Adrenal gland (tissue), 12 donors: ENCODE data around the gene RSF1. TPM values are rescaled to one million over a fixed set of nuclear protein-coding genes. Genes with fewer than 3 reads are reported as not detected.

Experiments used
- DNase-seq, 7 donors: peaks; one replicate each; pipeline ENCODE4 v3.0.0-alpha.2; 2019 to 2020
- H3K27ac ChIP-seq, 5 donors: fragments of 200-600 bp; sonication (generic) in 4 of 5; 1 replicate in 3 of 5; 2 replicates in 2 of 5; pipeline versions ENCODE4 v1.5.1 to v1.8.0; 2016 to 2020; ENCODE audit warnings: mild to moderate bottlenecking in 1 of 5
- H3K27me3 ChIP-seq: fragments of 200-600 bp; 2 replicates; pipeline ENCODE4 v1.8.0; 2021
- H3K36me3 ChIP-seq, 2 donors: fragments of 200-600 bp; replicated peaks in 1 of 2; 1 replicate in 1 of 2; 2 replicates in 1 of 2; pipeline versions ENCODE4 v1.5.1 to v1.8.0; 2018 to 2022
- H3K4me1 ChIP-seq, 2 donors: fragments of 200-600 bp; replicated peaks in 1 of 2; 1 replicate in 1 of 2; 2 replicates in 1 of 2; pipeline versions ENCODE4 v1.5.1 to v1.8.0; 2018 to 2021
- H3K4me3 ChIP-seq, 4 donors: fragments of 200-600 bp; sonication (generic) in 3 of 4; one replicate each; pipeline ENCODE4 v1.5.1; 2016 to 2018
- H3K9me3 ChIP-seq, 3 donors: fragments of 200-600 bp; sonication (generic) in 1 of 3; replicated peaks in 1 of 3; 1 replicate in 2 of 3; 2 replicates in 1 of 3; pipeline versions ENCODE4 v1.5.1 to v1.8.0; 2016 to 2021
- POLR2A ChIP-seq, 2 donors: fragments of 450-650 bp; IDR thresholded peaks; one replicate each; pipeline ENCODE4 v1.6.1; 2017; ENCODE audit warnings: antibody characterized with exemption in 2 of 2, mild to moderate bottlenecking in 2 of 2, moderate library complexity in 1 of 2
- WGBS, 4 donors: extraction: QIAGEN DNeasy Blood & Tissue Kit in 2 of 4; methylation state at CpG; one replicate each; pipeline versions ENCODE4 v1.1.5 to v1.1.7; 2013 to 2017; 5-methylcytosine and 5-hydroxymethylcytosine counted together
- intact Hi-C, 2 donors: fragments of 100-400 bp; cut with DNase I; formaldehyde crosslinking; loops; one replicate each; pipeline versions ENCODE4 v1.14.1 to v1.15.0; 2022 to 2023
- polyA plus RNA-seq, 3 donors: library from polyadenylated mRNA; stranded (reverse); fragments of 200-250 nt in 2 of 3; fragments of 350-450 nt in 1 of 3; fragmentation: Illumina TruSeq in 1 of 3; extraction: RNeasy Lipid Tissue Mini Kit (QIAGEN cat#74804) in 1 of 3; gene quantifications; one replicate each; pipeline ENCODE4 v1.2.3, GENCODE V29; 2013 to 2014
- total RNA-seq, 9 donors: library from RNA; depleted of rRNA in 4 of 9; stranded (reverse); fragments of >200 nt in 4 of 9; fragments of 120-200 nt in 1 of 9; fragmentation: NEBNext Ultra II Directional in 1 of 9; extraction: Animal tissue kit (Norgen Biotek cat#: 25700) in 1 of 9; gene quantifications; one replicate each; pipeline versions ENCODE4 v1.1.0 to v1.2.4, GENCODE V29; 2013 to 2023
- TF ChIP-seq, protein P1 (sequence below), 6 experiments: fragments of 450-650 bp in 4 of 6; fragments of 200-600 bp in 2 of 6; sonication (generic) in 1 of 6; IDR thresholded peaks; 1 replicate in 5 of 6; 2 replicates in 1 of 6; pipeline versions ENCODE4 v1.5.1 to v1.8.0; 2016 to 2021; ENCODE audit warnings: antibody characterized with exemption in 6 of 6, mild to moderate bottlenecking in 2 of 6, moderate library complexity in 1 of 6
- donor health status: healthy with polysubstance abuse.
- donor health status: Bipolar disorder and iron deficiency.
- donor health status: DM: yes; HTN: yes; CAD: no.
- donor health status: DM: no; HTN: no; CAD: no.
- donor health status: DM: no; HTN: no; CAD: no.
- donor health status: DM: yes; HTN: yes; CAD: no.

RSF1 gene
- total and polyA plus RNA-seq, 12 donors, result 12.7 to 108 (median 66.9) TPM

DNA sequence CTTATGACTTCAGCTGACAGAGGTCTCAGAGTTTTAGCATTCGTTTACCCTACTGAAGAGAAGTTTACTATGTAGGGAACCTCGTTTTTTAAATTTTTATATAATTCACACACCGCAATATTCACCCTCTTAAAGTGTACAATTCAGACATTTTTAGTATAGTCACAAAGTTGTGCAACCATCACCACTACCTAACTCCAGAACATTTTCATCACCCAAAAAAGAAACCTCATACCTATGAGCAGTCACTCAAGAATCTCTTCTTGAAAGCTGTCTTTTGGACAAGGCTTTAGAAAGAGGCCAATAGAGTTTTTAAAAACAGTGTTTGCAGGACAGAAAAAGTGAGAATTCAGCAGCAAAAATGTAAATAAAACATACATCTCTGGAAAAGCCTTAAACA lies 143.4 kb downstream of the RSF1 start:
- intact Hi-C loops, result no loop called here
- H3K9me3 ChIP-seq, result no peaks in the 10 kb centered on the region
- no peaks in the 10 kb centered on the region for H3K27me3 ChIP-seq
- H3K4me1 ChIP-seq, result peaks cover 0 to 15% of the 10 kb centered on the region in 2 donors
- no peak overlapping the region for H3K27ac ChIP-seq
- TF ChIP-seq, protein P1, sequence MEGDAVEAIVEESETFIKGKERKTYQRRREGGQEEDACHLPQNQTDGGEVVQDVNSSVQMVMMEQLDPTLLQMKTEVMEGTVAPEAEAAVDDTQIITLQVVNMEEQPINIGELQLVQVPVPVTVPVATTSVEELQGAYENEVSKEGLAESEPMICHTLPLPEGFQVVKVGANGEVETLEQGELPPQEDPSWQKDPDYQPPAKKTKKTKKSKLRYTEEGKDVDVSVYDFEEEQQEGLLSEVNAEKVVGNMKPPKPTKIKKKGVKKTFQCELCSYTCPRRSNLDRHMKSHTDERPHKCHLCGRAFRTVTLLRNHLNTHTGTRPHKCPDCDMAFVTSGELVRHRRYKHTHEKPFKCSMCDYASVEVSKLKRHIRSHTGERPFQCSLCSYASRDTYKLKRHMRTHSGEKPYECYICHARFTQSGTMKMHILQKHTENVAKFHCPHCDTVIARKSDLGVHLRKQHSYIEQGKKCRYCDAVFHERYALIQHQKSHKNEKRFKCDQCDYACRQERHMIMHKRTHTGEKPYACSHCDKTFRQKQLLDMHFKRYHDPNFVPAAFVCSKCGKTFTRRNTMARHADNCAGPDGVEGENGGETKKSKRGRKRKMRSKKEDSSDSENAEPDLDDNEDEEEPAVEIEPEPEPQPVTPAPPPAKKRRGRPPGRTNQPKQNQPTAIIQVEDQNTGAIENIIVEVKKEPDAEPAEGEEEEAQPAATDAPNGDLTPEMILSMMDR (IDR thresholded peaks at IDR 0.05), result no peak
- TF ChIP-seq POLR2A (IDR thresholded peaks at IDR 0.05), result no peak
- peaks cover 0 to 63% of the 10 kb centered on the region in 2 donors for H3K36me3 ChIP-seq
- WGBS, 4 donors, result 93 to 97% (median 96%) methylated on average over 3 of the region's 3 CpGs
- DNase-seq, result no peak
- H3K4me3 ChIP-seq, result no peak overlapping the region

DNA sequence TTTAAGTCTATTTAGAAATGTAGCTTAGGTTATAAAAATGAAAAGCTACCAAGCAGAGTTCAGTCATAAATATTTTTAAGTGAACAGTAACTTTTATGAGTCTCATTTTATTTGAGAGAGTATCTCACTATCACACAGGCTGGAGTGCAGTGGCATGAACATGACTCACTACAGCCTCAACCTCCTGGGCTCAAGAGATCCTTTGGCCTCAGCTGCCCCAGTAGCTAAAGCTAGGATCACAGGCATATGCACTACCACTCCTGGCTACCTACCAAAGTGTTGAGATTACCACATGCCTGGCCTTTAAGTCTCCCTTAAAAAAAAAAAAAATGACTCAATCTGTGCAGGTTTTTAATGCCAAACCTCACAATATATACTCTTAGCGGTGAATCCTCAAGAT lies 148.3 kb downstream of the RSF1 start:
- Histone ChIP-seq H3K27me3 (no peaks in the 10 kb centered on the region), H3K27ac (peak overlapping the region in 4 of 5 donors; percentile 49 to 78 (median 62)), H3K9me3 (no peaks in the 10 kb centered on the region), H3K4me1 (peaks cover 17 to 26% of the 10 kb centered on the region in 2 donors), H3K36me3 (peaks cover 0 to 68% of the 10 kb centered on the region in 2 donors), H3K4me3 (no peak overlapping the region)
- TF ChIP-seq POLR2A (IDR thresholded peaks at IDR 0.05), result peak in 1 of 2 donors; percentile 68
- TF ChIP-seq, protein P1 (IDR thresholded peaks at IDR 0.05), result no peak
- WGBS, 4 donors, result 53 to 64% (median 57%) methylated on average over 1 of the region's 1 CpG
- peak; percentile 73 to 91 (median 89) for DNase-seq
- intact Hi-C loops, result no loop called here

DNA sequence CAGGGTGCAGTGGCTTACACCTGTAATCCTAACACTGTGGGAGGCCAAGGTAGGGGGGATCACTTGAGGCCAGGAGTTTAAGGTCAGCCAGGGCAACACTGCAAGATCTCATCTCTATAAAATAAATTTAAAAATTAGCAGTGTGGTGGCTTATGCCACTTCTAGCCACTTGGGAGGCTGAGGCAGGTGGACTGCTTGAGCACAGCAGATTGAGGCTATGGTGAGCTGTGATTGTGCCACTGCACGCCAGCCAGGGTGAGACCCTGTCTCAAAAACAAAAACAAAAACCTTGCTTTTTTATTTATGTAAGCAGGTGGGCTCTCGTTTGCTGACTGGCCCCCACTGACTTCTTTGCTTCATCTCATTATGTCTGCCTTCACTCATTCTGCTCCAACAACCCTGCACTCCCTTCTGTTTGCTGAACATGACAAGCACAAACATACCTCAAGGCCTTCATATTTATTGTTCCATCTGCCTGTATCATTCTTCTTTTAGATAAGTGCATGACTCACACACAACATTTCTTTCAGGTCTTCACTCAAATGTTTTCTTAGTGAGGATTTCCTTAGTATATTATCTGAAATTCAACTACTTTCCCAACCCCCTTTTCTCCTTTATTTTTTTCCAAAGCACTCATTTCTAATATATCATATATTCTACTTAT lies 150.5 kb downstream of the RSF1 start:
- 29 to 51% (median 47%) methylated on average over 2 of the region's 2 CpGs for WGBS, 4 donors

DNA sequence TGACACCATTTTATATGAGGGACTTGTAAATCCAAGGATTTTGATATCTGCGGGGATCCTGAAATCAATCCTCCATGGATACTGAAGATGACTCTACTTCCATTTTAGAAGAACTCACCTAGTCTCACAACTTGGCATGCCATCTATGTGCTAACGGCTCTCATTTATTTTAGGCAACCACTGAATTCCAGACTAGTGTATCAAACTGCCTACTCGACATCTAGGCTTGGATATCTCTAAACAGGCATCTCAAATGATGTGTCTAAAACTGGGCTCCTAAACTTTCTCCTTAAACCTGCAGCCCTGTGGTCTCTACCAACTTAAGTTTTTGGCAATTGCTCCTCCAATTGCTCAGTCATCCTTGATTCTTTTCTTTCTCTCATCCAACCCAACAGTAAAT lies 151.8 kb downstream of the RSF1 start:
- no peak for TF ChIP-seq POLR2A (IDR thresholded peaks at IDR 0.05)
- TF ChIP-seq, protein P1 (IDR thresholded peaks at IDR 0.05), result no peak
- Histone ChIP-seq H3K27me3 (no peaks in the 10 kb centered on the region), H3K4me3 (no peak overlapping the region), H3K9me3 (no peaks in the 10 kb centered on the region), H3K4me1 (peaks cover 17 to 35% of the 10 kb centered on the region in 2 donors), H3K27ac (peak overlapping the region in 1 of 5 donors; percentile 70), H3K36me3 (peaks cover 0 to 50% of the 10 kb centered on the region in 2 donors)
- DNase-seq, result no peak
- 82 to 88% (median 86%) methylated on average over 3 of the region's 3 CpGs for WGBS, 4 donors
- intact Hi-C loops, result no loop called here

More for the DNA sequence above, 150.5 kb downstream of the RSF1 start:
- intact Hi-C loops, result no loop called here
- H3K27ac ChIP-seq, result peak overlapping the region; percentile 16 to 70 (median 50)
- TF ChIP-seq, protein P1 (IDR thresholded peaks at IDR 0.05), result no peak
- TF ChIP-seq POLR2A (IDR thresholded peaks at IDR 0.05), result peak in 1 of 2 donors; percentile 21
- no peak overlapping the region for H3K4me3 ChIP-seq
- peak in 3 of 7 donors; percentile 32 to 42 (median 41) for DNase-seq
- peaks cover 17 to 36% of the 10 kb centered on the region in 2 donors for H3K4me1 ChIP-seq
- peaks cover 0 to 63% of the 10 kb centered on the region in 2 donors for H3K36me3 ChIP-seq
- H3K27me3 ChIP-seq, result no peaks in the 10 kb centered on the region
- no peaks in the 10 kb centered on the region for H3K9me3 ChIP-seq
